Epithelial cell of esophagus (primary cell): Measurements from ENCODE around the gene FAM3D.

Experiments
- DNase-seq: peaks from one replicate; pipeline ENCODE4 v3.0.0; 2010; ENCODE audit warnings: low read depth
- H3K4me3 ChIP-seq: 2 replicates; pipeline ENCODE4 v1.5.1; 2011; ENCODE audit warnings: mild to moderate bottlenecking, low read length, control low read depth
- TF ChIP-seq, protein P1 (sequence below): IDR thresholded peaks from 2 replicates; pipeline ENCODE4 v1.5.1; 2011; ENCODE audit warnings: low read depth, mild to moderate bottlenecking, low read length, control low read depth, inconsistent platforms; ENCODE audit not compliant: insufficient read depth; ENCODE audit errors: missing control alignments

The FAM3D gene

GRCh38 chr3:58656631-58657030, 9.9 kb downstream of the FAM3D start:
- peak overlapping the region; percentile 29 for H3K4me3 ChIP-seq
- DNase-seq: no peak
- TF ChIP-seq, protein P1, sequence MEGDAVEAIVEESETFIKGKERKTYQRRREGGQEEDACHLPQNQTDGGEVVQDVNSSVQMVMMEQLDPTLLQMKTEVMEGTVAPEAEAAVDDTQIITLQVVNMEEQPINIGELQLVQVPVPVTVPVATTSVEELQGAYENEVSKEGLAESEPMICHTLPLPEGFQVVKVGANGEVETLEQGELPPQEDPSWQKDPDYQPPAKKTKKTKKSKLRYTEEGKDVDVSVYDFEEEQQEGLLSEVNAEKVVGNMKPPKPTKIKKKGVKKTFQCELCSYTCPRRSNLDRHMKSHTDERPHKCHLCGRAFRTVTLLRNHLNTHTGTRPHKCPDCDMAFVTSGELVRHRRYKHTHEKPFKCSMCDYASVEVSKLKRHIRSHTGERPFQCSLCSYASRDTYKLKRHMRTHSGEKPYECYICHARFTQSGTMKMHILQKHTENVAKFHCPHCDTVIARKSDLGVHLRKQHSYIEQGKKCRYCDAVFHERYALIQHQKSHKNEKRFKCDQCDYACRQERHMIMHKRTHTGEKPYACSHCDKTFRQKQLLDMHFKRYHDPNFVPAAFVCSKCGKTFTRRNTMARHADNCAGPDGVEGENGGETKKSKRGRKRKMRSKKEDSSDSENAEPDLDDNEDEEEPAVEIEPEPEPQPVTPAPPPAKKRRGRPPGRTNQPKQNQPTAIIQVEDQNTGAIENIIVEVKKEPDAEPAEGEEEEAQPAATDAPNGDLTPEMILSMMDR: no peak

DNA sequence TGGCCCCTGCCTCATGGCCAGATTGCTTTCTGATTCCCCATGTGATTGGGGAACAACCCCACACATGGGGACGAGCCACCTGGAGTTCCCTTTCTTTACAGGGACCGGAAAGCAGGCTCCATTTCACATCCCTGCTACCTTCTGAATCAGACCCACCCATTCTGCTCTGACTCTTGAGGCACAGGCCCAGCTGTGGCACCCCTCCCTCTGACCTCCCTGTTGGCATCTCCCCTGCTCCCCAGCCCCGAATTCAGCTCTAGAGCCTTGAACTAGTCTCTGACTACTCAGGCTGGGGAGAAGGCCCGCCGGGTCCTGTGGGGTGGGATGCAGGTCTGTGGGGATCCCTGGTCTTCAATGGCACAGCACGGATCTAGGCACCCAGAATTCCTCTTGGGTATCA, 12.1 kb downstream of the FAM3D start:
- H3K4me3 ChIP-seq: no peak overlapping the region
- TF ChIP-seq, protein P1: no peak
- DNase-seq: no peak

- H3K4me3 ChIP-seq: no peak overlapping the region
- DNase-seq: no peak
- TF ChIP-seq, protein P1: no peak
Observed at GRCh38 chr3:58652624-58653023, 13.9 kb downstream of the FAM3D start.

- DNase-seq: no peak
- TF ChIP-seq, protein P1: no peak
- no peak overlapping the region for H3K4me3 ChIP-seq
Observed at GRCh38 chr3:58651276-58651675, 15.3 kb downstream of the FAM3D start.

GRCh38 chr3:58647381-58648141, 19.0 kb downstream of the FAM3D start:
- peak; percentile 68 for DNase-seq
- TF ChIP-seq, protein P1: no peak
- no peak overlapping the region for H3K4me3 ChIP-seq

- no peak overlapping the region for H3K4me3 ChIP-seq
- peak; percentile 10 for DNase-seq
- TF ChIP-seq, protein P1: no peak
Observed at GRCh38 chr3:58646503-58646902, 20.1 kb downstream of the FAM3D start.

- no peak overlapping the region for H3K4me3 ChIP-seq
- TF ChIP-seq, protein P1: no peak
- DNase-seq: no peak
Observed at GRCh38 chr3:58645726-58646125, 20.8 kb downstream of the FAM3D start.
